ENCODE data around the gene GATAD2A. TPM values are rescaled to one million over a fixed set of nuclear protein-coding genes. Genes with fewer than 3 reads are reported as not detected.

Gene GATAD2A
- total and polyA plus RNA-seq, 9 of the 15 experiments (the other 6 are each of a cell fraction or from before 2014, with no cell fraction given): 2.4 to 226 (median 44.2) TPM

DNA sequence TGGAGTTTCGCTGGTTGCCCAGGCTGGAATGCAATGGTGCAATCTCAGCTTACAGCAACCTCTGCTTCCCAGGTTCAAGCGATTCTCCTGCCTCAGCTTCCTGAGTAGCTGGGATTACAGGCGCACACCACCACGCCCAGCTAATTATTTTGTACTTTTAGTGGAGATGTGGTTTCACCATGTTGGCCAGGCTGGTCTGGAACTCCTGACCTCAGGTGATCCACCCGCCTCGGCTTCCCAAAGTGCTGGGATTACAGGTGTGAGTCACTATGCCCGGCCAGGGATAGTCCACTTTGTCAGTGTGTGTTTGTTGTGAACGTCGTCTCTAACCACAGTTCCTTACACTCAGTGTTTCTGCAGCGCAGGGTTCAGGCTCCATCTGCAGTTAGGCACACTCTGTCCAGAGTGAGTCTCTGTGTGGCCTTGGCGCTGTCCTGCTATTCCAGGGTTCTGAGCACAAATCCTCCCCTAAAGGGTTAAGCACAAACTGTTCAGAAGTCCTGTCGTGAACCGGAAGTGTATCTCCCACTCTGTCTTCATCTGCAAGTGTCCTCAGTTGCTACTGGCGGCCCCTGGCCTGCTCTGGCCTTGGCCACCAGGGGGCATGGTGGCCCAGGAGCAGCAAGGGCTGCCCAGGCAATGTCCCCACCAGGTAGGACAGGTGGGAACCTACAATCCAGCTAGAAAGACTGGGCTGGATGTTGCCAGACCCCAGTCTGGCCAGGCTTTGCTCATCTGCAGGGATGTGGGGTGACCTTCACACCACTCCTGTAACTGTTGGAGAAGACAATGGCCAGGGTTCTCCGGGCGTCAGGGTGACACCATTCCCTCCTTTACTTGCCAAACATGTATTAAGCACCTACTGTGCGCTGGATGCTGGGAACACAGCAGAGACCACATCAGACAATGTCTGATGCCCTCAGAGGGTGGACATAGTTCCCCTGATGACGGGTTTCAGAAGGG is 38.8 kb upstream of the GATAD2A start (continued):
- no peak for TF ChIP-seq NCOA4 (IDR thresholded peaks at IDR 0.05; ENCODE audit: partially characterized antibody)
- TF ChIP-seq, protein P1, sequence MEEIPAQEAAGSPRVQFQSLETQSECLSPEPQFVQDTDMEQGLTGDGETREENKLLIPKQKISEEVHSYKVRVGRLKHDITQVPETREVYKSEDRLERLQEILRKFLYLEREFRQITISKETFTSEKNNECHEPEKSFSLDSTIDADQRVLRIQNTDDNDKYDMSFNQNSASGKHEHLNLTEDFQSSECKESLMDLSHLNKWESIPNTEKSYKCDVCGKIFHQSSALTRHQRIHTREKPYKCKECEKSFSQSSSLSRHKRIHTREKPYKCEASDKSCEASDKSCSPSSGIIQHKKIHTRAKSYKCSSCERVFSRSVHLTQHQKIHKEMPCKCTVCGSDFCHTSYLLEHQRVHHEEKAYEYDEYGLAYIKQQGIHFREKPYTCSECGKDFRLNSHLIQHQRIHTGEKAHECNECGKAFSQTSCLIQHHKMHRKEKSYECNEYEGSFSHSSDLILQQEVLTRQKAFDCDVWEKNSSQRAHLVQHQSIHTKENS (CRISPR knock-in tag; IDR thresholded peaks at IDR 0.05): no peak
- TF ChIP-seq EP400 (IDR thresholded peaks at IDR 0.05): peak; percentile 48; the same call in 1 of the 2 replicates
- peak; percentile 72; the same call in 1 of the 2 replicates for TF ChIP-seq NBN (IDR thresholded peaks at IDR 0.05; ENCODE audit: low read depth)
- peak; percentile 70 for TF ChIP-seq SMAD4 (CRISPR knock-in tag; conservative IDR thresholded peaks at IDR 0.05)
- no peak for TF ChIP-seq MAFK (IDR thresholded peaks at IDR 0.05; ENCODE audit: low read length)
- TF ChIP-seq ZSCAN32 (CRISPR knock-in tag; IDR thresholded peaks at IDR 0.05): no peak
- TF ChIP-seq, protein P2, sequence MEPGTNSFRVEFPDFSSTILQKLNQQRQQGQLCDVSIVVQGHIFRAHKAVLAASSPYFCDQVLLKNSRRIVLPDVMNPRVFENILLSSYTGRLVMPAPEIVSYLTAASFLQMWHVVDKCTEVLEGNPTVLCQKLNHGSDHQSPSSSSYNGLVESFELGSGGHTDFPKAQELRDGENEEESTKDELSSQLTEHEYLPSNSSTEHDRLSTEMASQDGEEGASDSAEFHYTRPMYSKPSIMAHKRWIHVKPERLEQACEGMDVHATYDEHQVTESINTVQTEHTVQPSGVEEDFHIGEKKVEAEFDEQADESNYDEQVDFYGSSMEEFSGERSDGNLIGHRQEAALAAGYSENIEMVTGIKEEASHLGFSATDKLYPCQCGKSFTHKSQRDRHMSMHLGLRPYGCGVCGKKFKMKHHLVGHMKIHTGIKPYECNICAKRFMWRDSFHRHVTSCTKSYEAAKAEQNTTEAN (CRISPR knock-in tag; IDR thresholded peaks at IDR 0.05): no peak
- TF ChIP-seq, protein P3, sequence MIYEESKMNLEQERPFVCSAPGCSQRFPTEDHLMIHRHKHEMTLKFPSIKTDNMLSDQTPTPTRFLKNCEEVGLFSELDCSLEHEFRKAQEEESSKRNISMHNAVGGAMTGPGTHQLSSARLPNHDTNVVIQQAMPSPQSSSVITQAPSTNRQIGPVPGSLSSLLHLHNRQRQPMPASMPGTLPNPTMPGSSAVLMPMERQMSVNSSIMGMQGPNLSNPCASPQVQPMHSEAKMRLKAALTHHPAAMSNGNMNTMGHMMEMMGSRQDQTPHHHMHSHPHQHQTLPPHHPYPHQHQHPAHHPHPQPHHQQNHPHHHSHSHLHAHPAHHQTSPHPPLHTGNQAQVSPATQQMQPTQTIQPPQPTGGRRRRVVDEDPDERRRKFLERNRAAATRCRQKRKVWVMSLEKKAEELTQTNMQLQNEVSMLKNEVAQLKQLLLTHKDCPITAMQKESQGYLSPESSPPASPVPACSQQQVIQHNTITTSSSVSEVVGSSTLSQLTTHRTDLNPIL (CRISPR knock-in tag; IDR thresholded peaks at IDR 0.05): no peak
- TF ChIP-seq SMC3 (conservative IDR thresholded peaks at IDR 0.05; ENCODE audit: insufficient read depth, low read depth, low read length): peak; percentile 89
- no peak for TF ChIP-seq SNIP1 (IDR thresholded peaks at IDR 0.05; ENCODE audit: low read depth)
- TF ChIP-seq MAZ (CRISPR knock-in tag; conservative IDR thresholded peaks at IDR 0.05 in 1 of 2, IDR thresholded peaks at IDR 0.05 in 1 of 2): peak in 1 of 2 experiments; percentile 65; a peak in 1 of 4 replicates
- TF ChIP-seq NONO (IDR thresholded peaks at IDR 0.05; ENCODE audit: low read depth in 2 of 2, low read length in 1 of 2): 0 out of 4 replicates have a peak, but pooled peaks of 1 of the 2 experiments have one; percentile 29
- TF ChIP-seq, protein P4, sequence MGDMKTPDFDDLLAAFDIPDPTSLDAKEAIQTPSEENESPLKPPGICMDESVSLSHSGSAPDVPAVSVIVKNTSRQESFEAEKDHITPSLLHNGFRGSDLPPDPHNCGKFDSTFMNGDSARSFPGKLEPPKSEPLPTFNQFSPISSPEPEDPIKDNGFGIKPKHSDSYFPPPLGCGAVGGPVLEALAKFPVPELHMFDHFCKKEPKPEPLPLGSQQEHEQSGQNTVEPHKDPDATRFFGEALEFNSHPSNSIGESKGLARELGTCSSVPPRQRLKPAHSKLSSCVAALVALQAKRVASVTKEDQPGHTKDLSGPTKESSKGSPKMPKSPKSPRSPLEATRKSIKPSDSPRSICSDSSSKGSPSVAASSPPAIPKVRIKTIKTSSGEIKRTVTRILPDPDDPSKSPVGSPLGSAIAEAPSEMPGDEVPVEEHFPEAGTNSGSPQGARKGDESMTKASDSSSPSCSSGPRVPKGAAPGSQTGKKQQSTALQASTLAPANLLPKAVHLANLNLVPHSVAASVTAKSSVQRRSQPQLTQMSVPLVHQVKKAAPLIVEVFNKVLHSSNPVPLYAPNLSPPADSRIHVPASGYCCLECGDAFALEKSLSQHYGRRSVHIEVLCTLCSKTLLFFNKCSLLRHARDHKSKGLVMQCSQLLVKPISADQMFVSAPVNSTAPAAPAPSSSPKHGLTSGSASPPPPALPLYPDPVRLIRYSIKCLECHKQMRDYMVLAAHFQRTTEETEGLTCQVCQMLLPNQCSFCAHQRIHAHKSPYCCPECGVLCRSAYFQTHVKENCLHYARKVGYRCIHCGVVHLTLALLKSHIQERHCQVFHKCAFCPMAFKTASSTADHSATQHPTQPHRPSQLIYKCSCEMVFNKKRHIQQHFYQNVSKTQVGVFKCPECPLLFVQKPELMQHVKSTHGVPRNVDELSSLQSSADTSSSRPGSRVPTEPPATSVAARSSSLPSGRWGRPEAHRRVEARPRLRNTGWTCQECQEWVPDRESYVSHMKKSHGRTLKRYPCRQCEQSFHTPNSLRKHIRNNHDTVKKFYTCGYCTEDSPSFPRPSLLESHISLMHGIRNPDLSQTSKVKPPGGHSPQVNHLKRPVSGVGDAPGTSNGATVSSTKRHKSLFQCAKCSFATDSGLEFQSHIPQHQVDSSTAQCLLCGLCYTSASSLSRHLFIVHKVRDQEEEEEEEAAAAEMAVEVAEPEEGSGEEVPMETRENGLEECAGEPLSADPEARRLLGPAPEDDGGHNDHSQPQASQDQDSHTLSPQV (IDR thresholded peaks at IDR 0.05): peak; percentile 92
- no peak for TF ChIP-seq ZC3H4 (CRISPR knock-in tag; IDR thresholded peaks at IDR 0.05; ENCODE audit: borderline replicate concordance)
- TF ChIP-seq ARNT (IDR thresholded peaks at IDR 0.05): peak in 1 of 2 experiments; percentile 80; a peak in 1 of 4 replicates
- no peak for TF ChIP-seq RBM25 (IDR thresholded peaks at IDR 0.05; ENCODE audit: low read depth, low read length, severe bottlenecking)
- TF ChIP-seq ZNF717 (CRISPR knock-in tag; IDR thresholded peaks at IDR 0.05): no peak
